Measurements from ENCODE around the gene DPF3. TPM values are rescaled to one million over a fixed set of nuclear protein-coding genes. Genes with fewer than 3 reads are reported as not detected.

Gene DPF3
- total RNA-seq, 1 experiment from 2014 or later: 0.79 TPM

GRCh38 chr14:72599579-72600470 is 294.1 kb downstream of the DPF3 start:
- Histone ChIP-seq H3K9me3 (replicated peaks) (no peaks in the 10 kb centered on the region), H3K36me3 (no peaks in the 10 kb centered on the region), H3K4me3 (no peak overlapping the region), H3K27me3 (peaks cover 18% of the 10 kb centered on the region; the same call in 1 of the 2 replicates), H3K4me1 (no peaks in the 10 kb centered on the region), H3K27ac (no peak overlapping the region)
- no peak for DNase-seq

DNA sequence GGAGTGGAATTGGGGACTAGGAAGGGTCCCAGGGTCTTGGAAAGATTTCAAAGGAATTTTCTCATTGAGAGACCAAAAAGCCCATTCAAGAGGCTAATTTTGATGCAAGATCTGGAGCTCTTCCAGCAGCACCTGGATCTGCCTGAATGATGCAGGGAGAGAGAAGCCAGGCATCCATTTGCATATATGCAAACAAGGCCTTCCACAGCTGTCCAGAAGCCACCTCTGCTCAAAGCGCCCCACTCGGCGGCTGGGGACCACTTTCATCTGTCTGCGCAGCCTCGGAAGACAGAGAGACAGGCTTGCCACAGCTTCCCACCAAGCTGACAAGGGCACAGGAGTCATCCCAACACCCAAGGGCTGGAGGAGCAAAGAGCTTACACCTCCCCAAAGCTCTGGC is 295.6 kb downstream of the DPF3 start:
- Histone ChIP-seq H3K9me3 (replicated peaks) (no peaks in the 10 kb centered on the region), H3K4me1 (no peaks in the 10 kb centered on the region), H3K27ac (no peak overlapping the region), H3K4me3 (no peak overlapping the region), H3K36me3 (no peaks in the 10 kb centered on the region), H3K27me3 (peaks cover 10% of the 10 kb centered on the region; the same call in 1 of the 2 replicates)
- no peak for DNase-seq

- H3K4me1 ChIP-seq: no peaks in the 10 kb centered on the region
- peaks cover 10% of the 10 kb centered on the region; the same call in 1 of the 2 replicates for H3K27me3 ChIP-seq
- H3K4me3 ChIP-seq: no peak overlapping the region
- no peaks in the 10 kb centered on the region for H3K9me3 ChIP-seq (replicated peaks)
- H3K36me3 ChIP-seq: no peaks in the 10 kb centered on the region
- no peak overlapping the region for H3K27ac ChIP-seq
- DNase-seq: no peak
These were observed 296.4 kb downstream of the DPF3 start for GRCh38 chr14:72597252-72598233.

- DNase-seq: no peak
- H3K4me3 ChIP-seq: no peak overlapping the region
- H3K4me1 ChIP-seq: no peaks in the 10 kb centered on the region
- no peaks in the 10 kb centered on the region for H3K27me3 ChIP-seq
- H3K9me3 ChIP-seq (replicated peaks): no peaks in the 10 kb centered on the region
- no peak overlapping the region for H3K27ac ChIP-seq
- no peaks in the 10 kb centered on the region for H3K36me3 ChIP-seq
These were observed 298.6 kb downstream of the DPF3 start for GRCh38 chr14:72595152-72595862.

DNA sequence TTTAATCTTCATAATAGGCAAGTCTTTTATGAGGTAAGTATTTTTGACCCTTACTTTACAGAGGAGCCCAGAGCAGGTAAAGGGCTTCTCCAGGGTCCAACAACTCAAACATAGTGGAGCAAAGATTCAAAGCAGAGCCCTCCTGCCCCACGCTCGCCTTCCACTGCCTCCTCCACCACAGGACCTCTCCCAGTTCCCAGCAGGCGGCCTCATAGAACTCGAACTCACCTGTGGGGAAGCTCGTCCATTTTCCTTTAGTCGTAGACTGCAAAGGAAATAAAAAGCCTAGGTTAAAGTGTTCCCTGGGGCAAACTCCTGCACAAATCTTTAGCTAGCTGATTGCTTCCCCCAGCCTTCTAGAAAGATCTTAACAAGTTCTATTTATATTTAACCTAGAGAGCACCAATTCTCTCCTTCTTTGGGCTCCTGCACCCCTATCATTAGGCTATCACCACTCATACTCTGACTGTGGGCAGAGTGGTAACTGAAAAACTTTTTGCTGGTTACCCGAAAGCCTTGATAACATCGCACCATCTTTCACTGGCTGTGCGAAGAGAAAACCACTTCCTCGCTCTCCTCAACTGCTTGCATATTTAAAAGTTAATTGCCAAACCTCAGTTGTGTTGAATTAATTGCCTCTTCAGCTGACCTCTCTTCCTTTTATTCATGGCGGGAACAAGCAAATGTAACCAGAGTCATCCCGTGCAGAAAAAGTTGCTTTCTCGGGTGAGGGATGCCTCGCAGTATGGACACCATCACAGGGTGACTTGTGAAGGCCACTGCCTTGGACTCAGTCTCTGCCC is 299.6 kb downstream of the DPF3 start:
- Histone ChIP-seq H3K4me1 (no peaks in the 10 kb centered on the region), H3K9me3 (replicated peaks) (no peaks in the 10 kb centered on the region), H3K4me3 (no peak overlapping the region), H3K27ac (no peak overlapping the region), H3K27me3 (no peaks in the 10 kb centered on the region), H3K36me3 (no peaks in the 10 kb centered on the region)
- no peak for DNase-seq

- no peak for DNase-seq
- no peak overlapping the region for H3K4me3 ChIP-seq
- H3K36me3 ChIP-seq: no peaks in the 10 kb centered on the region
- no peaks in the 10 kb centered on the region for H3K9me3 ChIP-seq (replicated peaks)
- H3K4me1 ChIP-seq: no peaks in the 10 kb centered on the region
- H3K27me3 ChIP-seq: no peaks in the 10 kb centered on the region
- H3K27ac ChIP-seq: no peak overlapping the region
These were observed 302.5 kb downstream of the DPF3 start for GRCh38 chr14:72591391-72591790.

DNA sequence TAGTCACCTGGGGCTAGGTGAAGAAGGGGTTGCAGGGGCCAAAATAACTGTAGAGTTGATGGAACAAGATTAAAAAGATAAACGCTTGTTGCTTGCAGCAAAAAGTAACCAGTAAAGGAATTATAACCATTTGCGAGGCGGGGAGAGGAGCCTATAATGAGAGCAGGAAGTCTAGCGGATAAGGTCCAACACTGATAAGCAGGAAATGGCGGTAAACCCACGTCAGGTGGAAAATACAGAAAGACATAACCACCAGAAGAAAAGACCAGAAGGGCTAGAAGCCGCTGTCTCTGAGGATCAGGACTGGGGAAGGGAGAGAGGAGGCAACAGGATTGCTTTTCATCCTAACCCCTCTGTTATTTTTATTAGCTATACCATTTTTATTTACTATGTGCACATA is 303.3 kb downstream of the DPF3 start:
- H3K36me3 ChIP-seq: no peaks in the 10 kb centered on the region
- H3K9me3 ChIP-seq (replicated peaks): no peaks in the 10 kb centered on the region
- DNase-seq: no peak
- H3K27me3 ChIP-seq: no peaks in the 10 kb centered on the region
- H3K4me1 ChIP-seq: no peaks in the 10 kb centered on the region
- no peak overlapping the region for H3K4me3 ChIP-seq
- no peak overlapping the region for H3K27ac ChIP-seq

DNA sequence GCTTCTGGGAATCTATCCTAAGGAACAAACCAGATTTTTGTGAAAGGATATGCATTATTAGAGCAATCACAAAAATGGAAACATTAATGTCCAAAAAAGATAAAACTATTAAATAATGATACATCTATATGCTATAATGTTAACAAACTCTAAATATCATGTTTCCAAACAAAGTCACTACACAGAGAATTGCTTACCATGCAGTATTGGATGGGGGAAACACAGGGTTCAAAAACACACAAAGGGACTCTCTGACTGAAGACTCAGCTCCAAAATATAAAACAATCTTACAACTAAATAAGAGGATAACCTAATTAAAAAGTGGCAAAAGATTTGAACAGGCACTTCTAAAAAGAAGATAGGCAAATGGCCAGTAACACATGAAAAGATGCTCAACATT is 304.2 kb downstream of the DPF3 start:
- H3K4me1 ChIP-seq: no peaks in the 10 kb centered on the region
- no peaks in the 10 kb centered on the region for H3K9me3 ChIP-seq (replicated peaks)
- no peaks in the 10 kb centered on the region for H3K27me3 ChIP-seq
- H3K27ac ChIP-seq: no peak overlapping the region
- H3K4me3 ChIP-seq: no peak overlapping the region
- DNase-seq: no peak
- H3K36me3 ChIP-seq: no peaks in the 10 kb centered on the region

DNA sequence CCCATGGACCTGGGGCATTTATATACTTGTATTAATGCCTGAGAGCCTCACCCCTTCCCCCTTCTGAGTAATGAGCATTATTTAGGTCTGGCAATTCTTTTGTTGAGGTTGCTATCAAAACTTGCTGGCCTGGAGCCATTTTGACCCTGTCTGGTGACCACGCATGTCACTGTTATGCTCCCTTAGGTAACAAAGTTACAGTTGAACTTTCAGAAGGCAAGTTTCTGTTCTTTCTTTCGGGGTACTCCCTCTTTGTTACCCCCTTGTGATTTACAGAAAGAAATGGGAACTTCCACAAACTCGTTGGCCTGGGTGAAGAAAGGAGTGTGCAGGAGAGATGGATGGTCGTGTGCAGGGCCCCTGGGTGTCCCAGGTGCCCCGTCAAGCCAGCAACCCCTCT is 305.4 kb downstream of the DPF3 start:
- Histone ChIP-seq H3K36me3 (no peaks in the 10 kb centered on the region), H3K27ac (no peak overlapping the region), H3K9me3 (replicated peaks) (no peaks in the 10 kb centered on the region), H3K4me3 (no peak overlapping the region), H3K4me1 (no peaks in the 10 kb centered on the region), H3K27me3 (no peaks in the 10 kb centered on the region)
- DNase-seq: no peak

DNA sequence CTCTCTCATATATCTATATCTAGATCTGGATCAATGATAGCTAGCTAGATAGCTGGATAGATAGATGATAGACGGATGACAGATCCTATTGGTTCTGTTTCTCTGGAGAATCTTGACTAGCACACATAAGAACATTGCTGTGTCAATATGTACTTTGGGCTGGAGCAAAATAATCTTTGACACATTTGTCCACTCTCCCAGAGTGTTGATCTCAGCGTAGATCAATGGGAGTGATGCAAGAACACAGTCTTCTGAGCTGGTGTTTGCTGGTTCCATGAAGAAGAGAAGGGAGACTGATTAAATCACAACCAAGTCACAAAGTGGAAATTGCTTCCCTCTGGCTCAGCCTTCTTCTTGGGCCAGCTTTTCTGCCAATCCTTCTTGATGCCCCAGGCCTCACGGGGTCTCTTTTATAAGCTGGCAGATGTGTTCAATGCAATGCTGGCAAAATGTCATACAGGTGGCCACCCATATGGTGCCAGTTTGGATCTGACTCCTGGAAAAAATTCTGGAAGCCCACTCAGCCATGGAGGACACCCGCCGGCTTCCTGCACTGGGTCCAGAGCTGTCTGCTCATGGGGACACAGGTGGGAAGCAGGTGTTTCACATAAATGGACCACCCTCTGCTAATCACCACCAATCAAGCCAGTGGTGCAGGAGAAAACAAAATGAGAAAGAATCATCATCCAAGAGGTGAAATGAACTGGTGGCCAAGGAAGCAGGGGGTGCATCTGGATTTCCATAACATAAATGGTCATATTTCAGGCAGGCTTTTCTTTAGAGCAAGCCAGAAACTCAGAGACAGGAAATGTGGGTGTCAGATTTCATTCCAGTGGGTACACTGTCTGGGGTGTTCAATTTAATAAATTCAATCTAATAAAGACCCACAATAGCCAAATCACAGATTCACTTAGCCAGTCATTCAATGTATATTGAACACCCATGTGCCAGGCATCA is 310.3 kb downstream of the DPF3 start:
- Histone ChIP-seq H3K27ac (no peak overlapping the region), H3K36me3 (no peaks in the 10 kb centered on the region), H3K4me1 (no peaks in the 10 kb centered on the region), H3K27me3 (no peaks in the 10 kb centered on the region), H3K4me3 (no peak overlapping the region), H3K9me3 (replicated peaks) (no peaks in the 10 kb centered on the region)
- DNase-seq: no peak

DNA sequence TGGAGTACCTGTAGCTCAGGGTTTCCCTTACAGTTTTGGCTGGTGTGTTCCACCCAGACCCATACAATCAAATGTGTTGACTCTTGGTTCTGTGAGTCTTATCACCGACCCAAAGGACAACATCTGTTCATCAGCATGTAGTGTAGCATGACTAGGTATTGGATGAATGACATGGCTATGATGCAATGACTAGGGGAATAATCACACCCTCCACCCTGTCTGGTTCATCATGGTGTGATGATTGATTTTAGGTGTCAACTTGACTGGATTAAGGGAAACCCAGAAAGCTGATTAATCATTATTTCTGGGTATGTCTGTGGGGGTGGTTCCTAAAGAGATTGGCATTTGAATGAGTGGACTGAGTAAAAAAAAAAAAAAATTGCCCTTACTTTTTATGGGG is 311.3 kb downstream of the DPF3 start:
- no peak overlapping the region for H3K27ac ChIP-seq
- no peak overlapping the region for H3K4me3 ChIP-seq
- H3K9me3 ChIP-seq (replicated peaks): no peaks in the 10 kb centered on the region
- H3K4me1 ChIP-seq: no peaks in the 10 kb centered on the region
- no peaks in the 10 kb centered on the region for H3K36me3 ChIP-seq
- DNase-seq: no peak
- H3K27me3 ChIP-seq: no peaks in the 10 kb centered on the region

DNA sequence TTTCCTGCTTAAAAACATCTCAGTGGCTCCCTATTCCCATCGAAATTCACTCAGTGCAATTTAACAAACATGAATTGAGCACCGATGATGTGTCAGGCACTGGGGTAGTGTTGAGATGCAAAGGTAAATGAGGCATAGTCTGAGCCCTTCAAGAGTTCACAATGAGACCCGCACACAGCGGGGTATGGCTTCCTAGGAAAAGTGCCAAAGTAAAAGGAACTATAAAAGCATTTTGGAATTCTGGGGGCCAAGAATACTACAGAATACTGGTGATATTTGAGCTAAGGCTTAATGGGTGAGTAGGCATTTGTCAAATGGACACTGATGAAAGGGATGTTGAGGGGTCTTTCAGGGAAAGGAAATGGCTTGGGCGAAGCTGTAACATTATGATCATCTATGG is 315.4 kb downstream of the DPF3 start:
- no peak for DNase-seq
- Histone ChIP-seq H3K27me3 (no peaks in the 10 kb centered on the region), H3K27ac (no peak overlapping the region), H3K4me3 (no peak overlapping the region), H3K4me1 (no peaks in the 10 kb centered on the region), H3K9me3 (replicated peaks) (no peaks in the 10 kb centered on the region), H3K36me3 (no peaks in the 10 kb centered on the region)

DNA sequence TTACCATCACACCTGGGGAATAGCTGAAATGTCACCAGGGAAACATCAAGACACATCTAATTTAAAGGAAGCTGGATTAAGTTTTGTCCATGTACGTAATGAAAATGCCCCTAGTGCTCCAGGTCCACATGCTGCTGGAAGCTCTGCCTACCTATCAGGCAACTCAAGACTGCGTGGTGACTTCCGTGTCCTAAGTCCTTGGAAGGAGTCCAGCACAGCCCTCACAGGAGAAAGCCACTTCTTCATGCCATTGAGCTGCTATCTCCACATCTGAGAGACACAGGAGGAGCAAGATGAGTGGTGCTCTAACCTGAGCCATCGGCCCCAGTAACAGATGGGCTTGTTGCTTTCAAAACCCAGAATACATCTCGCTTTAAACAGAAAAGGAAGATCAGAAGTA is 316.4 kb downstream of the DPF3 start:
- Histone ChIP-seq H3K27me3 (no peaks in the 10 kb centered on the region), H3K9me3 (replicated peaks) (no peaks in the 10 kb centered on the region), H3K4me3 (no peak overlapping the region), H3K4me1 (no peaks in the 10 kb centered on the region), H3K36me3 (no peaks in the 10 kb centered on the region), H3K27ac (no peak overlapping the region)
- no peak for DNase-seq

Measured in SJCRH30 (cell line).